ENCODE data around the gene CNIH3. TPM values are rescaled to one million over a fixed set of nuclear protein-coding genes. Genes with fewer than 3 reads are reported as not detected.
"Not testable (repeated sequence)": the region's sequence is repeated elsewhere in the genome, so short reads cannot be mapped to it uniquely, and the experiment has no call there.

Gene CNIH3
- total RNA-seq, 1 donor from 2014 or later, result 1.5 TPM

DNA sequence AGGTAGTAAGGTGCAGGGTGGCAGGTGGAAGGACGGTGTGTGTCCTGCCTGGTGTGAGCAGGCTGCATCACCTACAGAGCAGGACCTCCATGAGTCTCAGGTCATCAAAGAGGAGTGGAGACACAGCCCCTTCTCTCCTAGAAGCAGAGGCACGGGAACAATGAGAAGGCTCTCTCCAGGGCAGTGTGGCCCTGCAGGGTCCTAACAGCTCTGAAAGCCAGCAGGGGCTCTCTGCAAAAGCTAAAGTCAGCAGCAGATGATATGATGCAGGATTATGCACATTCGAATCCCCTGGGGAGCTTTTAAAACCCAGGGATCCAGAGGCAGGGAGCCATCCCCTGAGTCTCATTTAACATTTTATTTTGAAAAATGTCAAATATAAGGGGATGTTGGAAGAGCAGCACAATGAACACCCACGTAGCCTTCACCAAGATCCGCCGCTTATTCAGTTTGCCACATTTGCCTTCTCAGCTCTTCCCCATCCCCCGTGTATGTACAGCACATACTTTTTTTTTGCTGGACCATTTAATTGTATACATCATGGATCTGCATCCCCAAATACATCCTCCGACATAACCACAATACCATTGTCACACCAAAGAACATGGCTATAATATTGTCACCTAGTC is 88.1 kb downstream of the CNIH3 start:
- H3K4me1 Mint-ChIP-seq (ENCODE audit: low read depth), result peaks cover 6% of the 10 kb centered on the region
- H3K27me3 Mint-ChIP-seq (ENCODE audit: low read depth), result peaks cover 22% of the 10 kb centered on the region
- no peaks in the 10 kb centered on the region for H3K9me3 Mint-ChIP-seq (ENCODE audit: low read depth)
- TF ChIP-seq, protein P1, sequence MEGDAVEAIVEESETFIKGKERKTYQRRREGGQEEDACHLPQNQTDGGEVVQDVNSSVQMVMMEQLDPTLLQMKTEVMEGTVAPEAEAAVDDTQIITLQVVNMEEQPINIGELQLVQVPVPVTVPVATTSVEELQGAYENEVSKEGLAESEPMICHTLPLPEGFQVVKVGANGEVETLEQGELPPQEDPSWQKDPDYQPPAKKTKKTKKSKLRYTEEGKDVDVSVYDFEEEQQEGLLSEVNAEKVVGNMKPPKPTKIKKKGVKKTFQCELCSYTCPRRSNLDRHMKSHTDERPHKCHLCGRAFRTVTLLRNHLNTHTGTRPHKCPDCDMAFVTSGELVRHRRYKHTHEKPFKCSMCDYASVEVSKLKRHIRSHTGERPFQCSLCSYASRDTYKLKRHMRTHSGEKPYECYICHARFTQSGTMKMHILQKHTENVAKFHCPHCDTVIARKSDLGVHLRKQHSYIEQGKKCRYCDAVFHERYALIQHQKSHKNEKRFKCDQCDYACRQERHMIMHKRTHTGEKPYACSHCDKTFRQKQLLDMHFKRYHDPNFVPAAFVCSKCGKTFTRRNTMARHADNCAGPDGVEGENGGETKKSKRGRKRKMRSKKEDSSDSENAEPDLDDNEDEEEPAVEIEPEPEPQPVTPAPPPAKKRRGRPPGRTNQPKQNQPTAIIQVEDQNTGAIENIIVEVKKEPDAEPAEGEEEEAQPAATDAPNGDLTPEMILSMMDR (IDR thresholded peaks at IDR 0.05), result no peak
- H3K27ac Mint-ChIP-seq (ENCODE audit: unreplicated experiment), result no peak overlapping the region
- no peak for DNase-seq (ENCODE audit: low spot score)
- H3K36me3 Mint-ChIP-seq (ENCODE audit: low read depth), result no peaks in the 10 kb centered on the region
- no peak overlapping the region for H3K4me3 Mint-ChIP-seq (ENCODE audit: unreplicated experiment)

DNA sequence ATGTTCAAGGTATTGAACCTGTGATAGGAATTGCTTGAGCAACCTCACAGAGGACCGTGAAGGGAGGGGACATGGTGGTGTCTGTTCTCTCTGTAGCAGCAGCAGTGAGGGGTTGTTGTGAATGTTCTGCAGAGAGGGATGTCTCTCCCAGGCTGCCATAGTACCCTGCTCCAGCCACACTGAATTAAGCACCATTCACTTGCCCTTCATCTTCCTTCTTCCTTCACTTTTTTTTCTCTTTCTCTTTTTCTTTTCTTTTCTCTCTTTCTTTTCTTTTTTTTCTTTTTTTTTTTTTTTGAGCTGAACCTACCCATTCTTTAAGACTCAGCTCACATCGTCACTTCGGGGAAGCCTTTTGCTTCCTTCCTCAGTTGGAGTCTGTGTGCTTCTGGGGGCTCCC is 89.5 kb downstream of the CNIH3 start:
- Mint-ChIP-seq H3K27me3 (ENCODE audit: low read depth) (peaks cover 19% of the 10 kb centered on the region), H3K36me3 (ENCODE audit: low read depth) (no peaks in the 10 kb centered on the region), H3K9me3 (ENCODE audit: low read depth) (no peaks in the 10 kb centered on the region), H3K4me3 (ENCODE audit: unreplicated experiment) (no peak overlapping the region), H3K27ac (ENCODE audit: unreplicated experiment) (no peak overlapping the region), H3K4me1 (ENCODE audit: low read depth) (peaks cover 6% of the 10 kb centered on the region)
- TF ChIP-seq, protein P1 (IDR thresholded peaks at IDR 0.05), result no peak
- DNase-seq (ENCODE audit: low spot score), result no peak

DNA sequence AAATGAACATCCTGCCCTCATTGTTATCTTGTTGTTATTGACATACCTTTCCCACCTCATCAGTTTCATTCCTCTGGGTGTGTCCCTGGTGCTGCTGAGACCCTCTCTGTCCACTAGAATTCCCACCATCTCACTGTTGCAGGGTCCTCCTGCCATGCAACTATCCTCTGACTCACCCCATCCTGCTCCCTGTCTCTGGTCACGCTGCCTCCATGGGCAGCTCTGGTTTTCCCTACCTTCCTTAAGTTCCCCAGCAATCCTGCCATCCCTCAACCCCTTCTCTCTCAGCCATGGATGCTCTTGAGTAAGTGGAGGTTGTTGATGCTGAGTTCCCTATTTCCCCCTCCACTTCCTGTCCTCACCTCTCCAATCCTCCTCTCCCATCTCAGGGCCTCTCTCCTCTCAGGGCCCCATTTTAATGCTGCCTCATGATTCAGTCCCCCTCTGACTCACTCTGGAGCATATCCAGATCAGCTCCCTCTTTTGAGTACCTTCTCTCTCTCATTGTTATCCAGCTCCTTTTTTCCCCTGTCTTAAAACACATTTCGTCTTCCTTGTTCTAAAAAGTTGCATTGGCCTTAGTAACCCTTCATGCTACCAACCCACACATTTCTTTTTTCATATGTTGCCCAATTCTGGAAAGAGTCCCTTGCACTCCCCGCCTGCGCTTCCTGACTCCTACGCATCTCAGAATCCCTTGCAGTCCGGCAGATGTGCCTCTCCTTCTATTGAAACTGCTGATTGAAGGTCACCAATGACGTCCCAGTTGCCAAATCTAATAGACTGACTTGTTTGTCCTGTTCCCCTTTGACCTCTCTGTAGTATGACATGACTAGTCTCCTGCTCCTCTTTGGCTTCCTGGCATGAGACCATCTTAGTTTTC is 92.0 kb downstream of the CNIH3 start:
- DNase-seq (ENCODE audit: low spot score), result no peak
- TF ChIP-seq, protein P1 (IDR thresholded peaks at IDR 0.05), result no peak
- Mint-ChIP-seq H3K36me3 (ENCODE audit: low read depth) (no peaks in the 10 kb centered on the region), H3K4me3 (ENCODE audit: unreplicated experiment) (no peak overlapping the region), H3K27ac (ENCODE audit: unreplicated experiment) (no peak overlapping the region), H3K4me1 (ENCODE audit: low read depth) (peaks cover 6% of the 10 kb centered on the region), H3K9me3 (ENCODE audit: low read depth) (no peaks in the 10 kb centered on the region), H3K27me3 (ENCODE audit: low read depth) (peaks cover 20% of the 10 kb centered on the region)

DNA sequence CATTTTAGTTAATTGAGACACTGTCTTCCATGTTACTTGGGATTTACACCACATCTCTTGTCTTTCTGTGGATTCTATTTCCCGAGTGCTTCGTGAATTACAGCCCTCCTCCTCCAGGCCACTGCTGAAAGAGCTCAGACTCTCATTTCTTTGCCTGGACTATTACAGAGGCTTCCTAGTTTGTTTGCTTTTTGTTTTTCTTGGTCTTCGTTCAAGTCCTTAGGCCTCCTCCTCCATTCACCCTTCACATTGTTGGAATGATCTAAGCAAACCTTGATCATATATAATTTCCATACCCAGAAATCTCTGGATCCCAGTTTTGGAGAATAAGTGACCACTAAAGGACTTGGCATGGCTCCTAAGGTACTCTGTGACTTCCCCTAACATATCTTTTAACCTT is 94.1 kb downstream of the CNIH3 start:
- H3K27me3 Mint-ChIP-seq (ENCODE audit: low read depth), result peaks cover 14% of the 10 kb centered on the region
- H3K27ac Mint-ChIP-seq (ENCODE audit: unreplicated experiment), result no peak overlapping the region
- peaks cover 6% of the 10 kb centered on the region for H3K4me1 Mint-ChIP-seq (ENCODE audit: low read depth)
- no peaks in the 10 kb centered on the region for H3K9me3 Mint-ChIP-seq (ENCODE audit: low read depth)
- H3K36me3 Mint-ChIP-seq (ENCODE audit: low read depth), result peaks cover under 1% of the 10 kb centered on the region
- H3K4me3 Mint-ChIP-seq (ENCODE audit: unreplicated experiment), result no peak overlapping the region
- no peak for DNase-seq (ENCODE audit: low spot score)
- TF ChIP-seq, protein P1 (IDR thresholded peaks at IDR 0.05), result no peak

DNA sequence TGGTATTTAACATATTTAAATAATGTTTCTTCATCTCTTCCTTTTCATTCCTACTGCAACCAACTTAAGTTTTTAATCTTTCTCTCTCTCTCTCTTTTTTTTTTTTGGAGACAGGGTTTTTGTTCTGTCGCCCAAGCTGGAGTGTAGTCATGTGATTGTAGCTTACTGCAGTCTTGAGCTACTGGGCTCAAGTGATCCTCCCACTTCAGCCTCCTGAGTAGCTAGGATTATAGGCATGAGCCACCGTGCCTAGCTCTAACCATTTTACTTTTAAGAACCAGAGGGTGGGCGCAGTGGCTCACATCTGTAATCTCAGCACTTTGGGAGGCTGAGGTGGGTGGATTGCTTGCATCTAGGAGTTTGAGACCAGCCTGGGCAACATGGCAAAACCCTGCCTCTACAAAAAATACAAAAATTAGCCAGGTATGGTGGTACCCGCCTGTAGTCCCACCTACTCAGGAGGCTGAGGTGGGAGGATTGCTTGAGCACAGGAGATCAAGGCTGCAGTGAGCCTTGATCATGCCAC is 95.2 kb downstream of the CNIH3 start:
- H3K27ac Mint-ChIP-seq (ENCODE audit: unreplicated experiment); H3K36me3 Mint-ChIP-seq (ENCODE audit: low read depth); H3K4me1 Mint-ChIP-seq (ENCODE audit: low read depth); H3K4me3 Mint-ChIP-seq (ENCODE audit: unreplicated experiment); H3K9me3 Mint-ChIP-seq (ENCODE audit: low read depth); DNase-seq (ENCODE audit: low spot score): not testable (repeated sequence)
- peaks cover 14% of the 10 kb centered on the region for H3K27me3 Mint-ChIP-seq (ENCODE audit: low read depth)
